ENCODE measurements around the gene GRID2. TPM values are rescaled to one million over a fixed set of nuclear protein-coding genes. Genes with fewer than 3 reads are reported as not detected.

GRID2 gene
- total and polyA plus RNA-seq, 10 of the 15 experiments (the other 5 are each of a cell fraction or from before 2014, with no cell fraction given), result not detected

- BruUV-seq (replicated peaks), result no TSS peak
- H3K4me1 ChIP-seq (ENCODE audit: control insufficient read depth, insufficient read depth, low read length), result no peaks in the 10 kb centered on the region
- intact Hi-C loops (cut with micrococcal nuclease; ENCODE audit: unreplicated experiment), result no loop called here
- no peaks in the 10 kb centered on the region for H3K79me2 ChIP-seq (ENCODE audit: control insufficient read depth, insufficient read depth, low read length)
- DNase-seq (ENCODE audit: low read depth, low spot score) (no peak), FAIRE-seq (no peak), ATAC-seq (no peak)
- ChIA-PET RAD21 (ENCODE audit: unreplicated experiment) (no interaction called here), SMC1A (ENCODE audit: uncharacterized antibody, unreplicated experiment) (no interaction called here), POLR2A (no interaction called here), CTCF (no interaction called here)
- in situ Hi-C loops (cut with MboI), result no loop called here
- no peak overlapping the region for H3K4me2 ChIP-seq (ENCODE audit: control insufficient read depth, insufficient read depth)
- H4K20me1 ChIP-seq (ENCODE audit: control insufficient read depth, insufficient read depth), result no peaks in the 10 kb centered on the region
- no peaks in the 10 kb centered on the region for H3K9me3 ChIP-seq (replicated peaks; ENCODE audit: control insufficient read depth, insufficient read depth, low read length)
- H3K27ac ChIP-seq (ENCODE audit: control insufficient read depth, insufficient read depth), result no peak overlapping the region
- no peaks in the 10 kb centered on the region for H3K36me3 ChIP-seq (ENCODE audit: control insufficient read depth in 2 of 2, insufficient read depth in 2 of 2, low read length in 1 of 2)
- H3K4me3 ChIP-seq, result no peak overlapping the region
- H3K27me3 ChIP-seq (replicated peaks in 1 of 2; ENCODE audit: control insufficient read depth in 2 of 2, insufficient read depth in 2 of 2, low read length in 1 of 2), result no peaks in the 10 kb centered on the region
- no peak overlapping the region for H2AFZ ChIP-seq (ENCODE audit: control insufficient read depth, low read depth, low read length)
- TF ChIP-seq DPF2 (IDR thresholded peaks at IDR 0.05), result no peak
- no peak for TF ChIP-seq RELB (IDR thresholded peaks at IDR 0.05; ENCODE audit: low read depth)
- TF ChIP-seq USF1 (IDR thresholded peaks at IDR 0.05; ENCODE audit: borderline replicate concordance, extremely low read length, insufficient read depth, low read depth, low read length), result no peak
- no peak for TF ChIP-seq ZBTB11 (CRISPR knock-in tag; IDR thresholded peaks at IDR 0.05)
- no peak for TF ChIP-seq RELA (IDR thresholded peaks at IDR 0.05; ENCODE audit: borderline replicate concordance, partially characterized antibody)
- TF ChIP-seq NRF1 (conservative IDR thresholded peaks at IDR 0.05; ENCODE audit: low read depth, low read length), result no peak
- no peak overlapping the region for H3K9ac ChIP-seq (ENCODE audit: control insufficient read depth, insufficient read depth, low read length)
These were observed 456.7 kb downstream of the GRID2 start for GRCh38 chr4:92760433-92760832.

All from GM12878 (cell line).